ENCODE measurements around the gene FLRT1.

DNA sequence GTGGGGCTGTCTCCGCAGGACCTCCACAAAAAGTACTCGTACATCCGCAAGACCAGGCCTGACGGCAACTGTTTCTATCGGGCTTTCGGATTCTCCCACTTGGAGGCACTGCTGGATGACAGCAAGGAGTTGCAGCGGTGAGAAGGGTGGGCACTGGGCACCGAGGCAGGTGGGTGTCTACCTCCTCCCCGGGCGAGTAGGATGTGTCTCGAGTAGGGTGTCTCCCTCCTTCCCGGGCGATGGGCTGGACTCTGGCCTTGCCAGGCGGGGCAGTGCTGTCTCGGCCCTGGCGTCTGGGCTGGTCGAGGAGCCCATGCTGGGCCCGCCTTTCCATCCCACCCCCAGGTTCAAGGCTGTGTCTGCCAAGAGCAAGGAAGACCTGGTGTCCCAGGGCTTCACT is 39.2 kb upstream of the FLRT1 start:
- TF ChIP-seq, protein P1, sequence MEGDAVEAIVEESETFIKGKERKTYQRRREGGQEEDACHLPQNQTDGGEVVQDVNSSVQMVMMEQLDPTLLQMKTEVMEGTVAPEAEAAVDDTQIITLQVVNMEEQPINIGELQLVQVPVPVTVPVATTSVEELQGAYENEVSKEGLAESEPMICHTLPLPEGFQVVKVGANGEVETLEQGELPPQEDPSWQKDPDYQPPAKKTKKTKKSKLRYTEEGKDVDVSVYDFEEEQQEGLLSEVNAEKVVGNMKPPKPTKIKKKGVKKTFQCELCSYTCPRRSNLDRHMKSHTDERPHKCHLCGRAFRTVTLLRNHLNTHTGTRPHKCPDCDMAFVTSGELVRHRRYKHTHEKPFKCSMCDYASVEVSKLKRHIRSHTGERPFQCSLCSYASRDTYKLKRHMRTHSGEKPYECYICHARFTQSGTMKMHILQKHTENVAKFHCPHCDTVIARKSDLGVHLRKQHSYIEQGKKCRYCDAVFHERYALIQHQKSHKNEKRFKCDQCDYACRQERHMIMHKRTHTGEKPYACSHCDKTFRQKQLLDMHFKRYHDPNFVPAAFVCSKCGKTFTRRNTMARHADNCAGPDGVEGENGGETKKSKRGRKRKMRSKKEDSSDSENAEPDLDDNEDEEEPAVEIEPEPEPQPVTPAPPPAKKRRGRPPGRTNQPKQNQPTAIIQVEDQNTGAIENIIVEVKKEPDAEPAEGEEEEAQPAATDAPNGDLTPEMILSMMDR (IDR thresholded peaks at IDR 0.05): no peak
- no peak for TF ChIP-seq POLR2A (IDR thresholded peaks at IDR 0.05)

Data from lower leg skin (tissue), 3 donors.